Activated CD8-positive, alpha-beta T cell treated with anti-CD3 and anti-CD28 coated beads for 36 hours (primary cell): Measurements from ENCODE around the gene SDC3. TPM values are rescaled to one million over a fixed set of nuclear protein-coding genes. Genes with fewer than 3 reads are reported as not detected.

Experiments
- ATAC-seq: fragments of 200-7000 bp; cut with Tn5 transposase; one replicate; pipeline ENCODE4 v1.10.0; 2021; ENCODE audit warnings: mild to moderate bottlenecking, moderate library complexity
- CTCF ChIA-PET: fragments of 350-600 bp; sonication (Branson Sonifier 250); formaldehyde crosslinking; loops from one replicate; lab custom pipeline; 2021; ENCODE audit warnings: antibody characterized with exemption; lab: Charles Lee
- POLR2A ChIA-PET: fragments of 350-600 bp; sonication (Branson Sonifier 250); formaldehyde crosslinking; loops from one replicate; lab custom pipeline; 2021; ENCODE audit warnings: antibody characterized with exemption; lab: Charles Lee
- DNase-seq: peaks from one replicate; pipeline ENCODE4 v3.0.0-alpha.2; 2020
- H3K27ac Mint-ChIP-seq: one replicate; pipeline ENCODE4 v1.8.0; 2021; ENCODE audit warnings: mild to moderate bottlenecking, mixed read lengths
- H3K27me3 Mint-ChIP-seq: one replicate; pipeline ENCODE4 v1.8.0; 2021; ENCODE audit warnings: mixed read lengths
- H3K36me3 Mint-ChIP-seq: one replicate; pipeline ENCODE4 v1.8.0; 2021; ENCODE audit warnings: low read depth, mixed read lengths
- H3K4me1 Mint-ChIP-seq: one replicate; pipeline ENCODE4 v1.8.0; 2021; ENCODE audit warnings: low read depth, mixed read lengths
- H3K4me3 Mint-ChIP-seq: one replicate; pipeline ENCODE4 v1.8.0; 2021; ENCODE audit warnings: mild to moderate bottlenecking, moderate library complexity, mixed read lengths
- H3K9me3 Mint-ChIP-seq: one replicate; pipeline ENCODE4 v1.8.0; 2021; ENCODE audit warnings: mixed read lengths
- CTCF ChIP-seq: fragments of 200-600 bp; IDR thresholded peaks from one replicate; pipeline ENCODE4 v1.8.0; 2022; ENCODE audit warnings: antibody characterized with exemption, mild to moderate bottlenecking
- intact Hi-C: fragments of 100-400 bp; cut with micrococcal nuclease; formaldehyde crosslinking; loops from one replicate; pipeline ENCODE4 v1.10.0; 2022
- total RNA-seq, 2 experiments: library from RNA; stranded (reverse); gene quantifications; one replicate each; pipeline ENCODE4 v1.2.3, GENCODE V29; 2021

Gene SDC3
- total RNA-seq, 2 experiments from 2014 or later: 0.04 to 0.14 TPM

- no peaks in the 10 kb centered on the region for H3K36me3 Mint-ChIP-seq
- intact Hi-C loops: no loop called here
- TF ChIP-seq CTCF: no peak
- no peak overlapping the region for H3K27ac Mint-ChIP-seq
- H3K9me3 Mint-ChIP-seq: no peaks in the 10 kb centered on the region
- CTCF ChIA-PET: interaction anchor here (1.0 to 4.5 kb wide), 5 partner anchors 9 to 119 kb away, joined by 3 to 33 read pairs (median 4); no protein-coding TSS in a partner anchor
- H3K4me1 Mint-ChIP-seq: peaks cover 2% of the 10 kb centered on the region
- H3K4me3 Mint-ChIP-seq: no peak overlapping the region
- peaks cover 2% of the 10 kb centered on the region for H3K27me3 Mint-ChIP-seq
- DNase-seq (no peak), ATAC-seq (no peak)
- POLR2A ChIA-PET: interaction anchor here (1.3 kb wide), 1 partner anchor 13 kb away, joined by 4 read pairs; no protein-coding TSS in a partner anchor
Observed at GRCh38 chr1:30920827-30921226, 12.3 kb upstream of the SDC3 start.

DNA sequence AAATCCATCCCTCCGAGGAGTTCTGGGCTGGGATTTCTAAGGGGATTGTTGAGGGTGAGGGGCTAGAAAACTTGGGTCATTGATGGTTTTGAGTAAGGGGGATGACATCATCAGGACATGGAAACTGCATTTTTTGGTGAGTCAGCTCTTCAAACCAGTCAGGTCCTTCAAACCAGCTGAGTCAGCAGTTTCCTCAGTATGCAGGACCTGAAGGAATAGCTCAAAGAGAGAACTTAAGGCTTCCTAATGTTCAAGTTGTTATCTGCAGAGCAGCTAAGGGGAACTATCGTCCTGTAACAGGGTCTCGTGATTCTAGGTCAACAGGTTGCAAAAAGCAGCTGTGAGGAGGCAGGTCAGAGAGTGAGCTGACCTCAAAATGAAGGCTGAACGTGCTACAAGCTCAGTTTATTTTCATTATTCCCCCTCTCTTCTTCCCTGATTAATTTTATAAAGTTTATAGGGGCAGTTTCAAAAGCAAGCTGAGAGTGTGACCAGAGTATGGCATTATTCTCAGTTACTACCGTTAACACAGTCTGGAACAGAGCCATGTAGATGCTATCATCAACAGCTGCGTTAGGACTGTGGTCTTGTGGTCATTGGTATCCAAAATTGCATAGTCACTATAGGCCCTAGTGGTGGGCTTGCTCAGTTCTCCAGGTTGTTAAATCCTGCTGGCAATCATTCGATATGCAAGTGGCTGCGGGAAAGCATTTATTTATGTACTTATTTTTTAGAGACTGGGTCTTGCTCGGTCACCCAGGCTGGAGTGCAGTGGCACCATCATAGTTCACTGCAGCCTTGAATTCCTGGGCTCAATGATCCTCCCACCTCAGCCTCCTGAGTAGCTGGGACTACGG is 10.7 kb upstream of the SDC3 start:
- DNase-seq (no peak), ATAC-seq (no peak)
- Mint-ChIP-seq H3K27ac (no peak overlapping the region), H3K36me3 (no peaks in the 10 kb centered on the region), H3K4me1 (peaks cover 2% of the 10 kb centered on the region), H3K4me3 (no peak overlapping the region), H3K9me3 (no peaks in the 10 kb centered on the region), H3K27me3 (peaks cover 2% of the 10 kb centered on the region)
- intact Hi-C loops: no loop called here
- POLR2A ChIA-PET: interaction anchor here (0.8 kb wide), 1 partner anchor 200 kb away, joined by 3 read pairs; no protein-coding TSS in a partner anchor
- CTCF ChIA-PET: interaction anchor here (0.8 to 4.5 kb wide), 5 partner anchors 8 to 139 kb away, joined by 3 to 33 read pairs (median 4); no protein-coding TSS in a partner anchor
- no peak for TF ChIP-seq CTCF

GRCh38 chr1:30916296-30916695 is 7.7 kb upstream of the SDC3 start:
- peaks cover 2% of the 10 kb centered on the region for H3K27me3 Mint-ChIP-seq
- POLR2A ChIA-PET: no interaction called here

DNA sequence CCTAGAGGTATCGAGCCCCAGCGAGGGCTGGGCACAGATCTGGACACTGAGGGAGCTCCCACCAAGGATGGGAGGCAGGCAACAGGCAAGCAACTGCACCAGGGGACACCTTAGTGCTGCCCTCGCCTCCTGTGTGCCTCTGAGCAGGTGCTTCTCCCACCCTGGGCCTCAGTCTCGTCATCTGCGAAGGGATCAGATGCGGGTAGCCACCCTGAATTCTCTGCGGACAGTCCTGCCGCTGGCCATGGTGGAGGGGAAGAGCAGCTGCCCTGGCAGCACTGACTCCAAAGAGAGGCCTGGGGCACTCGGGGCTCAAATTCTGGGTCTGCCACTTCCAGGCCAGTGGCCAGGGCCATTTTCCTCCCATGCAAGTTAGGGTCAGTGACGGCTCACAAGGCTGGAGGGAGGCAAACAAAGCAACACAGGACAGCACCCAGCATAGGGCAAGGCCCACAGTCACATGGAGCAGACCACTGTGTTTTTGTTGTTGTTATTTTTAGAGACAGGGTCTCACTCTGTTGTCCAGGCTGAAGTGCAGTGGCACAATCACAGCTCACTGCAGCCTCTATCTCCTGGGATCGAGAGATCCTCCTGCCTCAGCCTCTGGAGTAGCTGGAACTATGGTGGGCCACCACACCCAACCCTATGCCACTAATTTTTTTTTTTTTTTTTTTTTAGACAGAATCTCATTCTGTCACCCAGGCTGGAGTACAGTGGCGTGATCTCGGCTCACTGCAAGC is 7.1 kb upstream of the SDC3 start:
- no peak for TF ChIP-seq CTCF
- Mint-ChIP-seq H3K9me3 (no peaks in the 10 kb centered on the region), H3K27ac (no peak overlapping the region)

More at GRCh38 chr1:30916296-30916695, 7.7 kb upstream of the SDC3 start:
- DNase-seq (no peak), ATAC-seq (no peak)
- CTCF ChIA-PET: interaction anchor here (1.4 kb wide), 1 partner anchor 13 kb away, joined by 7 read pairs; no protein-coding TSS in a partner anchor
- no peaks in the 10 kb centered on the region for H3K36me3 Mint-ChIP-seq
- TF ChIP-seq CTCF: no peak
- H3K4me3 Mint-ChIP-seq: no peak overlapping the region
- H3K9me3 Mint-ChIP-seq: no peaks in the 10 kb centered on the region
- peaks cover 2% of the 10 kb centered on the region for H3K4me1 Mint-ChIP-seq
- intact Hi-C loops: no loop called here
- H3K27ac Mint-ChIP-seq: no peak overlapping the region

More for the DNA sequence above, 7.1 kb upstream of the SDC3 start:
- Mint-ChIP-seq H3K27me3 (peaks cover 4% of the 10 kb centered on the region), H3K4me1 (peaks cover 2% of the 10 kb centered on the region), H3K36me3 (no peaks in the 10 kb centered on the region), H3K4me3 (no peak overlapping the region)
- ATAC-seq (no peak), DNase-seq (no peak)
- intact Hi-C loops: no loop called here
- POLR2A ChIA-PET: no interaction called here
- CTCF ChIA-PET: interaction anchor here (1.4 to 8.0 kb wide), 4 partner anchors 8 to 134 kb away, joined by 3 to 216 read pairs (median 50); no protein-coding TSS in a partner anchor
